Panc1 (cell line): ENCODE measurements around the gene ATXN7L1. TPM values are rescaled to one million over a fixed set of nuclear protein-coding genes. Genes with fewer than 3 reads are reported as not detected.

Experiments used
- ATAC-seq: fragments of 200-7000 bp; cut with Tn5 transposase; 2 replicates; pipeline ENCODE4 v1.9.1; 2020; ENCODE audit warnings: mild to moderate bottlenecking, moderate library complexity
- BruUV-seq: library from RNA; stranded (reverse); fragments of 400-500 nt; replicated peaks from 2 replicates; lab custom pipeline; 2021; lab: Mats Ljungman, UMichigan
- CTCF ChIA-PET: fragments of 300-600 bp; sonication (Branson Sonifier 250); formaldehyde crosslinking; loops from one replicate; lab custom pipeline; 2022; ENCODE audit warnings: antibody characterized with exemption; lab: Charles Lee
- POLR2A ChIA-PET: fragments of 300-600 bp; sonication (Branson Sonifier 250); formaldehyde crosslinking; loops from one replicate; lab custom pipeline; 2022; ENCODE audit warnings: antibody characterized with exemption; lab: Charles Lee
- DNase-seq: peaks from one replicate; pipeline ENCODE4 v3.0.0-alpha.2; 2010; ENCODE audit warnings: low read depth, low spot score
- H3K27ac ChIP-seq: 2 replicates; pipeline ENCODE4 v1.5.1; 2011; ENCODE audit warnings: mild to moderate bottlenecking, low read length, inconsistent platforms
- H3K27me3 ChIP-seq: fragments of 200-500 bp; sonication (Bioruptor generic); 2 replicates; pipeline ENCODE4 v1.6.0; 2014; ENCODE audit warnings: low read length, inconsistent platforms; ENCODE audit not compliant: control insufficient read depth, insufficient read depth
- H3K36me3 ChIP-seq: fragments of 200-500 bp; sonication (Bioruptor generic); 2 replicates; pipeline ENCODE4 v1.5.1; 2014; ENCODE audit warnings: inconsistent platforms, mild to moderate bottlenecking, low read length, moderate library complexity; ENCODE audit not compliant: control insufficient read depth, insufficient read depth
- H3K4me1 ChIP-seq: 2 replicates; pipeline ENCODE4 v1.5.1; 2011; ENCODE audit warnings: inconsistent platforms, mild to moderate bottlenecking, low read length, moderate library complexity; ENCODE audit not compliant: control insufficient read depth, insufficient read depth
- H3K4me3 ChIP-seq, 2 experiments: 2 replicates each; pipeline ENCODE4 v1.5.1; 2011 to 2012; ENCODE audit warnings: low read depth in 2 of 2, low read length in 2 of 2, mild to moderate bottlenecking in 2 of 2, inconsistent platforms in 1 of 2, moderate library complexity in 1 of 2
- H3K9me3 ChIP-seq: fragments of 200-500 bp; sonication (Bioruptor generic); 2 replicates; pipeline ENCODE4 v1.5.1; 2014; ENCODE audit warnings: low read depth, mild to moderate bottlenecking, inconsistent platforms, low read length, moderate library complexity; ENCODE audit not compliant: control insufficient read depth, insufficient read depth
- CTCF ChIP-seq: fragments of 450-650 bp; IDR thresholded peaks from 2 replicates; pipeline ENCODE4 v1.5.1; 2017; ENCODE audit warnings: mild to moderate bottlenecking
- POLR2AphosphoS5 ChIP-seq: IDR thresholded peaks from 2 replicates; pipeline ENCODE4 v1.6.1; 2012; ENCODE audit warnings: mild to moderate bottlenecking, low read depth, low read length, moderate library complexity
- SIN3A ChIP-seq: IDR thresholded peaks from 2 replicates; pipeline ENCODE4 v1.6.1; 2012; ENCODE audit warnings: low read depth, mild to moderate bottlenecking, low read length, moderate library complexity, borderline replicate concordance; ENCODE audit not compliant: insufficient read depth
- TCF7L2 ChIP-seq: IDR thresholded peaks from 2 replicates; pipeline ENCODE4 v1.6.1; 2011; ENCODE audit warnings: mild to moderate bottlenecking, low read depth, low read length, inconsistent platforms
- in situ Hi-C: cut with HindIII; loops from 2 replicates; pipeline ENCODE4 v1.10.0; 2016; ENCODE audit warnings: low sequenced_read_pairs, low pct_unique_long_range_greater_than_20kb
- intact Hi-C: fragments of 100-400 bp; cut with micrococcal nuclease; formaldehyde crosslinking; loops from one replicate; pipeline ENCODE4 v1.10.0; 2022; ENCODE audit not compliant: unreplicated experiment
- total RNA-seq: library from RNA; stranded (reverse); gene quantifications from one replicate; pipeline ENCODE4 v1.2.1, GENCODE V29; 2021; ENCODE audit not compliant: unreplicated experiment
- TF ChIP-seq, protein P1 (sequence below), 2 experiments: IDR thresholded peaks; 2 replicates each; pipeline ENCODE4 v1.6.1; 2011 to 2012; ENCODE audit warnings: low read depth in 2 of 2, control low read depth in 1 of 2, low read length in 1 of 2, mild to moderate bottlenecking in 1 of 2, moderate library complexity in 1 of 2; ENCODE audit not compliant: insufficient read depth in 1 of 2

ATXN7L1 gene
- total RNA-seq, 1 experiment from 2014 or later, result 10.8 TPM

DNA sequence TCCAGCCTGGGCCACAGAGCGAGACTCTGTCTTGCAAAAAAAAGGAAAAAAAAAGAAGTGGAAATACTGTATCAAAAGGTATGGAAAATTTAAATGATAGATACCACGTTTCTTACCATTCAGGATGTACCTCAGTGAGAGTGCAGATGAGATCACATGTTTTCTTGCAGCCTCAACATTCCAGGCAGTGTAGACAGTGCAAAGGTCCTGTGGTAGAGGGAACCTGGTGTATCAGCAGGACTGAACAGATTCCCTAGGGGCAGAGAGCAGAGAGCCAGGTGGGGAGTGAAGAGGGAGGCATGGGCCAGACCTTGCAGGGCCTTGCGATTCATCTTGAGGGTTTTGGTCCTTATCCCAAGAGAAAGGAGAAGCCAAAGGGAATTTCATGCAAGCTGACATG lies 17.7 kb upstream of the ATXN7L1 start:
- Histone ChIP-seq H3K27me3 (no peaks in the 10 kb centered on the region), H3K9me3 (no peaks in the 10 kb centered on the region), H3K4me1 (no peaks in the 10 kb centered on the region), H3K27ac (no peak overlapping the region), H3K4me3 (no peak overlapping the region), H3K36me3 (no peaks in the 10 kb centered on the region)
- DNase-seq (no peak), ATAC-seq (no peak)
- CTCF ChIA-PET, result no interaction called here
- POLR2A ChIA-PET, result no interaction called here
- no TSS peak for BruUV-seq
- in situ Hi-C loops, result no loop called here
- no peak for TF ChIP-seq CTCF
- no peak for TF ChIP-seq TCF7L2
- no peak for TF ChIP-seq POLR2AphosphoS5
- TF ChIP-seq SIN3A, result no peak
- TF ChIP-seq, protein P1, sequence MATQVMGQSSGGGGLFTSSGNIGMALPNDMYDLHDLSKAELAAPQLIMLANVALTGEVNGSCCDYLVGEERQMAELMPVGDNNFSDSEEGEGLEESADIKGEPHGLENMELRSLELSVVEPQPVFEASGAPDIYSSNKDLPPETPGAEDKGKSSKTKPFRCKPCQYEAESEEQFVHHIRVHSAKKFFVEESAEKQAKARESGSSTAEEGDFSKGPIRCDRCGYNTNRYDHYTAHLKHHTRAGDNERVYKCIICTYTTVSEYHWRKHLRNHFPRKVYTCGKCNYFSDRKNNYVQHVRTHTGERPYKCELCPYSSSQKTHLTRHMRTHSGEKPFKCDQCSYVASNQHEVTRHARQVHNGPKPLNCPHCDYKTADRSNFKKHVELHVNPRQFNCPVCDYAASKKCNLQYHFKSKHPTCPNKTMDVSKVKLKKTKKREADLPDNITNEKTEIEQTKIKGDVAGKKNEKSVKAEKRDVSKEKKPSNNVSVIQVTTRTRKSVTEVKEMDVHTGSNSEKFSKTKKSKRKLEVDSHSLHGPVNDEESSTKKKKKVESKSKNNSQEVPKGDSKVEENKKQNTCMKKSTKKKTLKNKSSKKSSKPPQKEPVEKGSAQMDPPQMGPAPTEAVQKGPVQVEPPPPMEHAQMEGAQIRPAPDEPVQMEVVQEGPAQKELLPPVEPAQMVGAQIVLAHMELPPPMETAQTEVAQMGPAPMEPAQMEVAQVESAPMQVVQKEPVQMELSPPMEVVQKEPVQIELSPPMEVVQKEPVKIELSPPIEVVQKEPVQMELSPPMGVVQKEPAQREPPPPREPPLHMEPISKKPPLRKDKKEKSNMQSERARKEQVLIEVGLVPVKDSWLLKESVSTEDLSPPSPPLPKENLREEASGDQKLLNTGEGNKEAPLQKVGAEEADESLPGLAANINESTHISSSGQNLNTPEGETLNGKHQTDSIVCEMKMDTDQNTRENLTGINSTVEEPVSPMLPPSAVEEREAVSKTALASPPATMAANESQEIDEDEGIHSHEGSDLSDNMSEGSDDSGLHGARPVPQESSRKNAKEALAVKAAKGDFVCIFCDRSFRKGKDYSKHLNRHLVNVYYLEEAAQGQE (IDR thresholded peaks at IDR 0.05; ENCODE audit: insufficient read depth in 1 of 2, low read depth in 2 of 2, low read length in 1 of 2), result no peak
- intact Hi-C loops, result no loop called here

- ATAC-seq, result no peak
- 0 out of 2 replicates have a peak, but pooled peaks cover 4% of the 10 kb centered on the region for H3K4me1 ChIP-seq
- H3K27ac ChIP-seq, result no peak overlapping the region
- no peaks in the 10 kb centered on the region for H3K27me3 ChIP-seq
- POLR2A ChIA-PET, result no interaction called here
- no peaks in the 10 kb centered on the region for H3K9me3 ChIP-seq
- CTCF ChIA-PET, result no interaction called here
- no peak overlapping the region for H3K4me3 ChIP-seq
- no peak for DNase-seq
- no peaks in the 10 kb centered on the region for H3K36me3 ChIP-seq
- BruUV-seq, result no TSS peak
- no peak for TF ChIP-seq CTCF
- TF ChIP-seq TCF7L2, result no peak
- no peak for TF ChIP-seq POLR2AphosphoS5
- TF ChIP-seq, protein P1 (IDR thresholded peaks at IDR 0.05; ENCODE audit: insufficient read depth in 1 of 2, low read depth in 2 of 2, low read length in 1 of 2), result no peak
- no peak for TF ChIP-seq SIN3A
- intact Hi-C loops (no loop called here), in situ Hi-C loops (no loop called here)
Observed at GRCh38 chr7:105892387-105892786, 16.0 kb upstream of the ATXN7L1 start.
